ENCODE results near the gene FRMD4A. TPM values are rescaled to one million over a fixed set of nuclear protein-coding genes. Genes with fewer than 3 reads are reported as not detected.

FRMD4A gene
- total and polyA plus RNA-seq, 8 donors = 6.9 to 25.3 (median 11.3) TPM

DNA sequence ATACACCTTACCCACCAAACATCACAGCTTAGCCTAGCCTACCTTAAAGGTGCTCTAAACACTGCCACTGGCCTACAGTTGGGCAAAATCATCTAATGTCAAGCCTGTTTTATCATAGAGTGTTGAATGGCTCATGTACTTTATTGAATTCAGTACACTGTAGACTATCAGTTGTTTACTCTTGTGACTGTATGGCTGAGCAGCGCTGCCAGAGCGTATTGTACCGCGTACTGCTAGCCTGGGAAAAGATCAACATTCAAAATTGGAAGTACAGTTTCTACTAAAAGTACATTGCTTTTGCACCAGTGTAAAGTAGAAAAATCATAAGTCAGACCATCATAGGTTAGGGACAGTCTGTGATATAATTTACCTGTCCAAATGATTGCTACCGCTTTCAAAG lies 517.2 kb downstream of the FRMD4A start:
- peaks cover 4 to 48% (median 24%) of the 10 kb centered on the region in 4 donors for H3K4me1 ChIP-seq
- intact Hi-C loops (cut with DNase I; ENCODE audit: low total_unique reads) = no loop called here
- peak; percentile 43 to 59 for DNase-seq
- no peaks in the 10 kb centered on the region for H3K9me3 ChIP-seq
- H3K27me3 ChIP-seq = no peaks in the 10 kb centered on the region
- TF ChIP-seq POLR2A (IDR thresholded peaks at IDR 0.05) (no peak), POLR2AphosphoS5 (IDR thresholded peaks at IDR 0.05) (peak in 1 of 3 donors; percentile 16)
- no peak overlapping the region for H3K4me3 ChIP-seq
- peak overlapping the region in 1 of 5 donors; percentile 36 for H3K27ac ChIP-seq
- 30 to 73% (median 46%) methylated on average over 5 of the region's 5 CpGs for WGBS, 5 donors
- H3K36me3 ChIP-seq = no peaks in the 10 kb centered on the region

DNA sequence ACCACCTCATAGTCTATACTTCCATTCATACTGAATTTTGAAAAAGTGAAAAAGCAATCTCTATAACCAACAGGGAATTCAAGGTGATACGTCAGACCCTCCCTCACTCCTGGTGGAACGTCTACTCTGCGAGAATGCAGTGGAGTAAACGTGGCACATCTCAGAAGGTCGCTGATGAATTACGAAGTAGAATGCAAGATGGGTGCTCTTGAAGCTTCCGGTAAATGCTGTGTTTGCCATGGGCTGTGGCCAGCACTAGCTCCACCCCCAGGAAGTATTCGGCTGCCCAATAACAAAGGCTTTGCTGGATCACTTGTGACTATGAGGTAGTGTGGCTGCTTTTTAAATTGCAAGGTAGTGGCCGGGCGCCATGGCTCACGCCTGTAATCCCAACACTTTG lies 517.9 kb downstream of the FRMD4A start:
- intact Hi-C loops (cut with DNase I; ENCODE audit: low total_unique reads) = no loop called here
- Histone ChIP-seq H3K36me3 (no peaks in the 10 kb centered on the region), H3K27ac (no peak overlapping the region), H3K27me3 (no peaks in the 10 kb centered on the region), H3K4me3 (no peak overlapping the region), H3K4me1 (peaks cover 4 to 52% (median 28%) of the 10 kb centered on the region in 4 donors), H3K9me3 (no peaks in the 10 kb centered on the region)
- no peak for DNase-seq
- TF ChIP-seq POLR2A (IDR thresholded peaks at IDR 0.05) (no peak), POLR2AphosphoS5 (IDR thresholded peaks at IDR 0.05) (no peak), EP300 (IDR thresholded peaks at IDR 0.05) (no peak)
- TF ChIP-seq, protein P1, sequence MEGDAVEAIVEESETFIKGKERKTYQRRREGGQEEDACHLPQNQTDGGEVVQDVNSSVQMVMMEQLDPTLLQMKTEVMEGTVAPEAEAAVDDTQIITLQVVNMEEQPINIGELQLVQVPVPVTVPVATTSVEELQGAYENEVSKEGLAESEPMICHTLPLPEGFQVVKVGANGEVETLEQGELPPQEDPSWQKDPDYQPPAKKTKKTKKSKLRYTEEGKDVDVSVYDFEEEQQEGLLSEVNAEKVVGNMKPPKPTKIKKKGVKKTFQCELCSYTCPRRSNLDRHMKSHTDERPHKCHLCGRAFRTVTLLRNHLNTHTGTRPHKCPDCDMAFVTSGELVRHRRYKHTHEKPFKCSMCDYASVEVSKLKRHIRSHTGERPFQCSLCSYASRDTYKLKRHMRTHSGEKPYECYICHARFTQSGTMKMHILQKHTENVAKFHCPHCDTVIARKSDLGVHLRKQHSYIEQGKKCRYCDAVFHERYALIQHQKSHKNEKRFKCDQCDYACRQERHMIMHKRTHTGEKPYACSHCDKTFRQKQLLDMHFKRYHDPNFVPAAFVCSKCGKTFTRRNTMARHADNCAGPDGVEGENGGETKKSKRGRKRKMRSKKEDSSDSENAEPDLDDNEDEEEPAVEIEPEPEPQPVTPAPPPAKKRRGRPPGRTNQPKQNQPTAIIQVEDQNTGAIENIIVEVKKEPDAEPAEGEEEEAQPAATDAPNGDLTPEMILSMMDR (IDR thresholded peaks at IDR 0.05) = no peak
- WGBS, 5 donors = 93 to 96% (median 95%) methylated on average over 11 of the region's 11 CpGs

DNA sequence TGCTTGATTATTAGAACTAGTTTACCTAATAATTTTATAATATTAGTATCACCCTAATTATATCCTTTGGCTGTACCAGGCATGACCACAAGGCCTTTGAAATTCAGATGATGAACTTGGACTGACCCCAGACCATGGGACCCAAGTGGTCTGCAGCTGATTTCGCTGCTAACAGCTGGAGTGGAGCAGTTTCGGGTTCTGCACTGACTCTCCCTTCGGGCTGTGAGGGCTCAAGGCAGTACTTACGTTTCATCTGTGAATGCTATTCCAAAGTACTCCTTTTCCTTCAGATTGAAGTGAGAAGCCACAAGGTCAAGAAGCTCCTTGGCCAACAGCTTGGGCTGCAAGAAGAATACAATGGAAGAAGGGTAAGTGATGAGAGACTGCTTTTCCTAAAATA lies 520.2 kb downstream of the FRMD4A start:
- WGBS, 5 donors = 76 to 87% (median 83%) methylated on average over 4 of the region's 4 CpGs
- peak in 1 of 2 donors; percentile 34 for DNase-seq
- no peaks in the 10 kb centered on the region for H3K9me3 ChIP-seq
- H3K4me3 ChIP-seq = no peak overlapping the region
- H3K27me3 ChIP-seq = no peaks in the 10 kb centered on the region
- intact Hi-C loops (cut with DNase I; ENCODE audit: low total_unique reads) = no loop called here
- H3K27ac ChIP-seq = no peak overlapping the region
- TF ChIP-seq EP300 (IDR thresholded peaks at IDR 0.05) = no peak
- no peak for TF ChIP-seq POLR2A (IDR thresholded peaks at IDR 0.05)
- TF ChIP-seq POLR2AphosphoS5 (IDR thresholded peaks at IDR 0.05) = no peak
- TF ChIP-seq, protein P1 (IDR thresholded peaks at IDR 0.05) = no peak
- H3K4me1 ChIP-seq = peaks cover 0 to 33% (median 20%) of the 10 kb centered on the region in 4 donors
- H3K36me3 ChIP-seq = no peaks in the 10 kb centered on the region

DNA sequence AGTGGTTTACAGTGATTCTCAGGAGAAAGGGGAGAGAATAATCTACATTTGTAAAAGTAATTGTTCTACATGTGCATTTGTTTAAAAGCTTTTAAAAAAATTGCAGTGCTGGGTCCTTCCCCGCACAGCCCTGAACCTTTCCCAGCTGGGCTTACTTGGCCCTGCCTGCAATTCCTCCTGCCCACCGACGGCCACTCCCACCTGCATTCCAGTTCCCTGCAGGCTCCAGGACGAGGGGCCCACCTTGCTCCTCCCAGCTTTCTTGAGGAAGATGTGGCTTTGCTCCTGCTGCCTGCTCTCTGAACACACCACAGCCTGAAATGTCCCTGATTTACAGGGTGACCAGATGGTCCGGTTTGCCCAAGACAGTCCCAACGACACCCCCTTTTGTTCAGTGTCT lies 521.3 kb downstream of the FRMD4A start:
- H3K4me3 ChIP-seq = no peak overlapping the region
- peak in 1 of 2 donors; percentile 59 for DNase-seq
- H3K36me3 ChIP-seq = no peaks in the 10 kb centered on the region
- 38 to 52% (median 44%) methylated on average over 6 of the region's 6 CpGs for WGBS, 5 donors
- no peaks in the 10 kb centered on the region for H3K9me3 ChIP-seq
- H3K27ac ChIP-seq = no peak overlapping the region
- TF ChIP-seq, protein P1 (IDR thresholded peaks at IDR 0.05) = no peak
- TF ChIP-seq EP300 (IDR thresholded peaks at IDR 0.05) (no peak), POLR2A (IDR thresholded peaks at IDR 0.05) (no peak), POLR2AphosphoS5 (IDR thresholded peaks at IDR 0.05) (no peak)
- intact Hi-C loops (cut with DNase I; ENCODE audit: low total_unique reads) = no loop called here
- no peaks in the 10 kb centered on the region for H3K27me3 ChIP-seq
- H3K4me1 ChIP-seq = peaks cover 0 to 33% (median 20%) of the 10 kb centered on the region in 4 donors

DNA sequence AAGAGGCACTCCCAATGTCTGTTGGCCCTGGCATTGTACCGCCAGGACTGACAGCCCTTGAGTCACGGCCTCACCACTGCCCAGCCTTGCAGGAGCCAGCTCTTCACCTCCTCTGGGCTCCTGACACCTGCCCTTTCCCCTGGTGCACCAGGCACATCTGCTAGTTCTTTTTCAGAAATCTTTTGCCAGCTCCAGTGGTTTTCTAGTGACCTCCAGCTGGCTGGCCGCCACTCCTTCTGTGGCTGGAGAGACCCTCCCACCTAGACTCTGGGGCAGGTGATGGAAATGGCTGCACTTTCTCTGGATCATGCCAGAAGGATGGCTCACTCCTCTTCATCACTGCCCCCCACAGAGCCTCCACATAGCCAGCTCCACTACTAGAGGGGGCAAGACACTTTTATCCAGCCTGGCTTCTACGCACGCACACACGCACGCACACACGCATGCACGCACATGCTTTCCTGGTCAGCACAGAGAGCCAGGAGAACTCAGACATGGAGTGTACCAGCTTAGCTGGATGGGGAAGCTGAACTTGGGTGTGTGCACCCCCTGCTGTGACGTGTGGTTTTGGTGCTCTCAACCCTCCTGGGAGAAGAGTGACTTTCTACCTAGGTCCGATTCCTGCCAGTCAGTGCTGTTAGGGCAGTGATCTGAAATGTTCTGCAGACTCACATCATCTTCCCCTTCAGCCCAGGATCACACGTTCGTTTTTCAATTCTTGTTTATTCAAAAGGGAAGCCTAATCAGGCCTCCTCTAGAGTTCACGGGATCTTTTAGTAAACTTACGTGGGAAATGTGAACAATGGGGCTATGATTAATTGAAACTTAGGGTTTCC lies 522.0 kb downstream of the FRMD4A start:
- no peak overlapping the region for H3K4me3 ChIP-seq
- H3K27ac ChIP-seq = no peak overlapping the region
- H3K36me3 ChIP-seq = no peaks in the 10 kb centered on the region
- peaks cover 5 to 35% (median 21%) of the 10 kb centered on the region in 4 donors for H3K4me1 ChIP-seq
- H3K27me3 ChIP-seq = no peaks in the 10 kb centered on the region
- no peak for TF ChIP-seq POLR2A (IDR thresholded peaks at IDR 0.05)
- TF ChIP-seq, protein P1 (IDR thresholded peaks at IDR 0.05) = no peak
- TF ChIP-seq POLR2AphosphoS5 (IDR thresholded peaks at IDR 0.05) = no peak
- no peak for TF ChIP-seq EP300 (IDR thresholded peaks at IDR 0.05)
- no peaks in the 10 kb centered on the region for H3K9me3 ChIP-seq
- WGBS, 5 donors = 56 to 69% (median 60%) methylated on average over 15 of the region's 15 CpGs
- peak in 1 of 2 donors; percentile 30 for DNase-seq
- intact Hi-C loops (cut with DNase I; ENCODE audit: low total_unique reads) = no loop called here

All from stomach (tissue), 9 donors.